GM21423 (cell line): Measurements from ENCODE around the gene MACROD2.

Experiments used
- ATAC-seq: cut with Tn5 transposase; IDR thresholded peaks from one replicate; pipeline ENCODE4 v1.9.1; 2021; ENCODE audit warnings: mild to moderate bottlenecking, moderate library complexity; ENCODE audit not compliant: unreplicated experiment

MACROD2 gene

DNA sequence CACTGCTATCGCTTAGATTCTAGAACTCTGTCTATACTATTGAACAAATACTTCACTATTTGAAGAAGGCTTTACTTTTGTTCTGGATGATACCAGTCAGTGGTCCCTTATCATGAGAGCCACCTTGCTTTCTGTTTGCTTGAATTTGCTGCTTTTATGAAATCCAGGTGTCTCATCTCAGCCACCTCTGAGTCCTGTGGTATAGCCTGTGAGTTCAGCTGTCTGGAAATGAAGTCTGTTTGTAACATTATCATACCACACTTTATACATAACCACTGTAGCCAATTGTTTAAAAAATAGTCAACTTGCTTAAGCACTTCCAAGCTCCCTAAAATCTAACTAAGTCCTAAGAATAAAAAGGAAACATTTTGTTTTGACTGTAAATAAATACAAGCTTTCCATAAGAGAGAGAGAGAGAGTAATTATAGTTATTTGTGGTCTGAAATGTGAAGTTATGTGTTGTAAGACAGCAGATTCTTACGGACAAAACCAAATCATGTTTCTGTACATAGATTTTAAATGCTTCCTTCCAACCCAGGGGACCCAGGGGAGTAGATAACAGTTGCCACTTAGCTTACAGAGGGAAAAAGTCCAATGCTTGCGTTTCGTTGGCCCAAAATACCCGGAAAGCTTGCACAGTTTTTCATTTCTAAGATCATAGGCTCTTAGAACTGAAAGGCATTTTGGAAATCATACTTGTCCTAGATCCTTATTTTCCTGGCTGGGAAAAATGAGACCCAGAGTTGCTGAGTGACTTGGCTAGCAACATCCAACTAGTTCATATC, 1449.9 kb downstream of the MACROD2 start:
- ATAC-seq: no peak

DNA sequence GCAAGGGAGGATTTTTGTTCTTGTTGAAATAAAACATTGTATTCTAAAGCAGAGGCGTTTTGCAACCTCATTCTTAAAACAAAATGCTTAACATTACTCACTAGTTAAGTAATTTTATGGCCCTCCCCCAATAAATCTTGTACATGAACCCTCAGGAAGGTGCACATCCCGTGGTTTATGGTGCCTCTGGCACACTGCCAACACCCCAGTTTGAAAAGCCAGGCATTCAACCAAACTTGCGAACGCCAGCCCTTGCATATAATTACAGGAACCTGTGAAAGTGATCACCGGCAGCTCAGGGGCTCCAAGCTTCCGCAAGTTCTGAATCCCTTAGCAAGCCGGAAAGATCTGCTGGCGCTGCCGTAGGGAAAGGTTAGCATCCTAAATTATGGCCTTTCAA, 1451.1 kb downstream of the MACROD2 start:
- no peak for ATAC-seq

DNA sequence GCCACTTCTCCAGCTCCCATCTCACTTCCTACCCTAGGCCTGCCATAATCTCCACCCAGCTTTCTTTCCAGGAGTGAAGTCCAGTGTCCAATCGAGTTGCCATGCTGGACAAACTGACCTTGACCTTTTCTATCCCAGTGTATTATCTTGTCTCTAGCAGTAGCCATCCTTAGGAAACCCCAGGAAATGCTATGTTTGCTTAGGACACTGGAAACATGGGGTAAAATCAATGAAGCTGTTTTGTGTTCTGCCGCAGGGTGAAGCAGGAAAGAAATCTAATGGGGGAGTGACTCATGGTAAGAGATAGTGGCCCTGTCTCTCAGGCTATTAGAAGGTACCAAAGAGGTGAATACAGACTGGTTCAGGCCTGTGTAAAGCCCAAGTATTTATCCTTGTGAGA, 1452.2 kb downstream of the MACROD2 start:
- no peak for ATAC-seq

DNA sequence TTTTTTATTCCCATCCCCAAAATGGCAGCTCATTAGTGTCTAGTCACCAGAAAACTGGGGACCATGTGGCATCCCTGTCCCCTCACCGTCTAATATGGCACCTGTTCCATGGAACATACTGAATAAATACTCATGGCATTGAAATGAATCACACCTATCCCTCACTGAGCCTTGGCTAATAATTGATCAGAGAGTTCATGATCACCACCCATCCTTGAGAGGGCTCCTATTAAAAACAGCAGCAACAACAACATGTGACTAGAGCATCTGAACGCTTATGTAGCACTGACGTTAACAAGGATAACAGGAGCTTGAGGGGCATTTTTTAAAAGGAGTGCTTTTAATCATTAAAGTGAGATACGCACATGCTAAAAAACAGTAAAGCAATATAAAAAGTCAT, 1453.7 kb downstream of the MACROD2 start:
- ATAC-seq: no peak

DNA sequence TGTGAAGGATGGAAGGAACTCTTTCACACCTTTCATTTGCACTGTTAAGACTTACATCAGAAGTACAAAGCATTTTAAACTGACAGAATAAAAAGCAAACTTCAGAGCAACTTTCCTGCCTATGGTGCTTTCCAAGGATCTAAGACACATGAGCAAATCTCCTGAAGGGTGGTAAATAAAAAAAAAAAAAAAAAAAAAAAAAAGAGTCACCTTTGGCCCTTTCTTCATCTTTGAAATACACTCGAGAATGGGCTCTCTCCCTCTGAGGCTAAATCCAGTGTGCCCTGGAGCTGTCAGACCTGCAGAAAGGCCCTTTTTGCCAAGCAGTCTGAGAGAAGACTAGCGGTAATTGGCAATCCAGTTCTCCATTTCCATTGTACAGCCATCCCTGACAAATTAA, 1455.9 kb downstream of the MACROD2 start:
- no peak for ATAC-seq

DNA sequence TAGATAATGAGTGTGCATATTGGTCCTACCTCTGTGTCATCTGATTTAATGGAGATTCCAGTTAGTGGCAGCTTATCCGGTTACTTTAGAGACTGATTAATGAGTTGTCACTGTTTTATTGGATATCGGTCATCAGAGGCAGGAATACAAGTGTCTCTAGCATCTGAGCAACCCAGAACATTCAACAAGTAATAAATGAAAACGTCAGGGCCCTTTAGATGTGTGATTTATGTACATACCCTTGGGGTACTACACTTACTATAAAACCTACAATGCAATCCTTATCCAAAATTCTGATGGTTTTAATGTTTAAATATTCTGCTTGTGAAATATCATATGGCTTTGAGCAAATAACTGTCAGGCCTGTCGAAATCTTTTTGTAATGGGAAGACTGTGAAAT, 1460.0 kb downstream of the MACROD2 start:
- ATAC-seq: no peak

DNA sequence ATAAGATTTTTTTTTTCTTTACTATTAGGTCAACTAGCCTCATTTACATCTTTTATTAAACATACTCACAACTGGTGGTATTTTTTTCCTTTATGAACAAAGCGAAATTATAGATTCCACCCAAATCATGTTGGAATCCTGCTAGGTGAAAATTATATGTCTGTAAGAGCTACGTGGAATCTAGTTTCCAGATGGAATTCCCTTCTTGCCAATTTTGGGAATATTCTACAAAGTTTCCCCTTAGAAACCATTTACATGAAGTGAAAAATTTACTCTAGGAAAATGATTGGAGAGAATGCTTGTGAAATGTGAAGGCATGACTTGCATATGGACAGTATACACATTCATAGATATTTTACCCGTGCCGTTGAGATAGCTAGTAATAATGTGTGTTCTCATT, 1466.6 kb downstream of the MACROD2 start:
- ATAC-seq: no peak

DNA sequence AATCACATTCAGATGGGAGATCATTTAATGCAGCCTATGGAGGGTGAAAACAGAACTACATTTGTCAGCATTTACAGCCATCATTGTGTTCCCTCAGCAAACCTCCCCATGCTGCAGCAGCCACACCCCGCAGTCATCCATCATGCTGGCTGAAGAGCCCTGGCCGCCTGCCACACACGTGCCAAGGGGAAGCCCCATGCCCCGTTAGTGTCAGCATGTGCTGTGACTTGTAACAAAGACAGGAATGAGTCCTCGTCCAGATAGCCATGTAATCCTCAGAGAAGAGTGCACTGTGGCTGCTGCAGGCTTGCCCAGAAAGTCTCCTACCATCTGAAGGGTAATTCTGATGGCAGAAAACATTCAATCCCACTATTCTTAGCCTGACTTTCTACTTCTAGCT, 1480.2 kb downstream of the MACROD2 start:
- no peak for ATAC-seq

DNA sequence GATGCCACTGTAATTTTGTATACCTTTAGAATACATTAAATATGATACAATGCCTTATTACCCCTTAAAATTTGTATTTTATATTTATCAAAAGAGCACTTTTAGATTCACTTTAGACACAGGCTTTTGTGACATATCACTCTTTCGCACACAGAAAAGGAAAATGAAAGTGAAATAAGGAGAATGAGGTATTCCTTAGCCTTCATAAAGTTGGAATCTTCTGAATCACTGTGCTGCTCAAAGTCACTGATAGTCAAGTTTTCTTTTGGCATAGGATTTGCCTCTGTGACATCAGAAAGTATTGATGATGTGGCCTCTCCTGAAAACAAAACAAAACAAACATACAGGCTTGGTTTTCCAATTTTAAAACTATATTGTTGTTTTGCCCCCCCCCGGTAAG, 1480.9 kb downstream of the MACROD2 start:
- ATAC-seq: no peak

DNA sequence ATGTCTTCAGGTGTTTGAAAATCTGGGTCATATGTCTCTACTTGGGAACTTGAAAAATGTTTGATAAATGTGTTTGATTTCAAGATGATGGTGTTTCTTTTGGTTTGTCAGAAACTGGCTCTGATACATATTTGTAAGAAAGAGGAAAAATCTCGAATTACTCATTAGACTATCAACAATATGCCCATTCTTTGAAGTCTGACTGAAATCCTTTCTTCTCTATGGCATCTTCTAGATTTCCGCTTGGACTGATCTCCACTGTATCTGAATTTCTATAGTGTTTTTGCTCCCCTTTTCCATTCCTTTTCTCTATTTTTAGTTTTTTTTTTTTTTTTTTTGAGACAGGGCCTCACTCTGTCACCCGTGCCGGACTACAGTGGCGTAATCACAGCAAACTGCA, 1481.5 kb downstream of the MACROD2 start:
- no peak for ATAC-seq

DNA sequence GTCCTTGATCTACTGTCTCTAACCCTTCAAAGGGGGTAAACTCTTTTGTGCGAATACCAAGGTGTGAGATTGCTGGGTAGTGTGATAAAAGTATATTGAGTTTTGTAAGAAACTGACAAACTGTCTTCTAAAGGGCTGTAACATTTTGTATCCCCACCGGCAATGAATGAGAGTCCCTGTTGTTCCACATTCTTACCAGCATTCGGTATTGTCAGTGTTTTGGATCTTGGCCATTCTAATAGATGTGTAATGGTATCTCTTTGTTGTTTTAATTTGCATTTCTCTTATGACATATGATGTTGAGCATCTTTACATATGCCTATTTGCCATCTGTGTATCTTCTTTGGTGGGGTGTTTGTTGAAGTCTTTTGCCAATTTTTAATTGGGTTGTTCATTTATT, 1487.2 kb downstream of the MACROD2 start:
- no peak for ATAC-seq

DNA sequence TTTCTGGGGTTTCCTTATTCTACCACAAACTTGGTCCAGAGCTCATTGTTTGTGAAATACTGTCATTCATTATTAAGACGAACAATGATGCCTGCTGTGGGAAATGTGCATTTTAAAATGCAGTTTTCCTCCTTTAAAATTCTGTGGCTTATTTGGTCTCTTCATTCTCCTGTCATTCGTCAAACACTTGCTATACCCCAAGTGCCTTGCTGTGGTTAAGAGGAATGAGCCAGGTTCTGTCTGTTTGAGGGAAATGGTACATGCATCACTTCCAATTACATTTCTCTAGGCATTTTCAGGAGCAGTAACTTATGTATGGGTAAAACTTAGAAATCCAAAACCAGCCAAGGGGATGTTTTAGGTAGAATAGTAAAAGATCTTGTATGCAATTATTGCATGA, 1490.2 kb downstream of the MACROD2 start:
- no peak for ATAC-seq

DNA sequence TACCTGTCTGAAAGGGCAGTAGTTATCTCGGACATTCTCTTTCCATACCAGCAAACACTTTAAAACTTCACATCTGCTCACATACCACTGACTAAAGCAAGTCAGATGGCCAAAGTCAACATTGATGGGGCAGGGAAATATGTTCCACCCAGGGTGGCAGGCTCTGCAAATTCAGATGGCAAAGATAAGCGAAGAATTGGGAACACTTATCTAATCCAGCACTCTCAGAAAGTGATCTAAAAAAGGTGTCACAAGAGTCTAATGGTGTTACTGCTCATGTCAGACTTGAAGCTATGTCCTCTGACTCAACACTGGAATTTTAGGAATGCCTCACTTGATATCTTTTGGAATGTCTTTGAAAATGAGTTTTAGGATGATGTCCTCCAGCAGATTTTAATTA, 1491.7 kb downstream of the MACROD2 start:
- ATAC-seq: no peak

DNA sequence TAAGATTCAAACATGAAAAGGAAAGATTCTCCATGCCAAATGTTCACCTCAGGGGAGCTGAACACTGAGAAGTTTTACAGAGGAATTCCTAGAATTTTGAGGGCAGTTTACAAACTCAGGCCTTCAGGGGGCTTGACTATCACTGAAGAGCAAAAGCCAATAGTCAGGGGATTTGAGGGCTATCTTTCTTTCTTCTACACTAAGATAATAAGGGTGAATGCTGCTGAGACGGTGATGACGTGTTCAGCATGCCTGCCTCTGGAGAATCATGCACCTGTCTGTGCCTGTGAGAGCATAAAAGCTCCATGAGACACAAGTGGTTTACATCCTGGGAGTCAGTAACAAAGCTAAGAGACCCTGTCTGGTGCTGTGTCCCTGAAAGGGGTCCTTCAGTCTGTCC, 1492.4 kb downstream of the MACROD2 start:
- ATAC-seq: no peak

DNA sequence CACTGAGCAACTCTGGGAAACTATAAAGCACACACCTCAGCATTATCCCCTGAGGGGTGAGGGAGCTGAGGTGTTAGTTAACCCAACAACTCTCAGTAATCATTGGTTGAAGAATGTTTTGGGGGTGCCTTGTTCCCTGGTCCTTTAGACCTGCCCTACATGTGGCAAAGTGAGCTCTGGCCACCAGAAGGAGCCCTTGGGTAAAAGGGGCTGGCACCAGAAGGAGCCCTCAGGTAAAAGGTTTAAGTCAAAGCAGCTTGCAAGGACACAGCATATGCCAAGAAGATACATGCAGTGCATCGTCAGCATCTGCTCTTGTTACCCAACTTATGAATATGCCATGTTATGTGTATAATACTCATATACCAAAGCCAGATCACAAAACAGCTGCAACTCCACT, 1496.3 kb downstream of the MACROD2 start:
- ATAC-seq: no peak

DNA sequence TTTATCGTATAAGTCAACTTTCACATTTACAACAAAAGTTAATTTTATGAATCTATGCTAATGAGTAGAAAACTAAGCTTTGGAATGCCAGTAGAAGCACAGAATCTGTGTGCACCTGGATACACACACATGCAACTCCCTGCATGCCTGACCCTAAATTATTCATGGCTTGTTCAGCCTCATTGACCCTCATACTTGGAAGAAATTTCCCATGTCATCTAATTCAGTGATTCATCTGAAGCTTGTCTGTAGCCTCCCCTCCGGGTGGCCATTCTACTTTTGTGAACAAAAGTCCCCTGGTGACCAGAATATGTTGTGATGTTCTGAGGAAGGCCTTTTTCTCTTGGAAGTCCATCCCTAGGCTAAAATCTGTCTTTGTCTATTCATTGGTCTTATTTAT, 1499.5 kb downstream of the MACROD2 start:
- ATAC-seq: no peak

DNA sequence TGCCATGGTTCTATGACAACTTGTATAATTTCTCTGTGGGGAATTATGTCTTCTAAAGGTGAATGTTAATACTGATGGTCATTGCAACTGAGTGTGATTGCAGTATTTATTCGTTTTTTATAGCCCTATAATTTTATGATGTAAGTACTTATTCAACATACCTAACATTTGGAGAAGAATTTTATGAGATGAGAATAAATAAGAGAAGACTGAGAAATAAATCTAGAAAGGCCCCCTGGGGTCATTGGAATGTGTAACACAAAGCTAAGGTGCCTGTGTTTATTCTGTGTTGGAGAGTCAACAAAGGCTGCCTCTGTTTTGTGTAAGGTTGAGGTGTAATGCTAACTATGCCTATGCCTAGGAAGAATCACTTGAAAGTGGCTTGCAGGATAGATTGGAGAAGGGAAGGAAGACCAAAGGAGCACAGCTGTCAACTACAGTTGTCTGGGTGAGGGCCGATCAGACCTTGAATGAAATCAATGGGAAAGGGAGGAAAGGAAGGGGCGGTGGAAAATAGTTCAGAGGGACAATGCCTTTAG, 1501.3 kb downstream of the MACROD2 start:
- ATAC-seq: no peak

DNA sequence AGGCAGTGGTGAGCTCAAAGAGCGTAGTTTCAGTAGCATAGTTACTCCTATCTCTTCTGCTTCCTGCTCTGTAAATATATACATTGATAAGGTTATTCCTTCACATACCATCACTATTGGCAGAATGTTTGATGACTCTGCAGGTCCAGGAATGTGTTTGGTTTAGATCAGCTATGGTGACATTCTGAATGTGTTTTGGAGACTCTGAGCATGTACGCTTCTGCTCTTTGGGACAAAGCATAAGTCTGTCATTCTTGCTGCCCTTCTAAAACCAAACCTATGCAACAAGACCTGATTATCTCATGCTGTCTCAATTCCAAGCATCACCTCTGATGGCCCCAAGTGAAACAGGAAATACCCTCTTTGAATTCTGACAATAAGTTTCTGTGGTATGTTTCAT, 1503.6 kb downstream of the MACROD2 start:
- ATAC-seq: no peak

DNA sequence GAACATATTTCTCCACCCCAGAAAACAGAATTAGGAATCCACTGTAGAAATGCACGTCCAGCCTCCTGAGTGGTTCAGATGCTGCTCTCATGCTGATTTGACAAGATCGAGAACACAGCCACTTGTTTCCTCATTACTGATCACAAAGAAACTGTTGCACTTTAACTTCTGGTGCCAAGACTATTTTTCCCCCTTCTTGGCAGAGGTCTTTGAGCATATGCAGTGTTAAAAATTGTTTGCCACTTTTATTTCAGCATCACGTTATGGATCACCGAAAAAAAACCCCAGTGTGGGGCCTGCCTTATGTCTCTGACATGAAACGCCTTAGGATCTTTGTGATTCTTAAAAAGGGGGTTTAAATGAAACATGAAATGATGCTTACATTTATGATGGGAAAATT, 1511.0 kb downstream of the MACROD2 start:
- no peak for ATAC-seq

DNA sequence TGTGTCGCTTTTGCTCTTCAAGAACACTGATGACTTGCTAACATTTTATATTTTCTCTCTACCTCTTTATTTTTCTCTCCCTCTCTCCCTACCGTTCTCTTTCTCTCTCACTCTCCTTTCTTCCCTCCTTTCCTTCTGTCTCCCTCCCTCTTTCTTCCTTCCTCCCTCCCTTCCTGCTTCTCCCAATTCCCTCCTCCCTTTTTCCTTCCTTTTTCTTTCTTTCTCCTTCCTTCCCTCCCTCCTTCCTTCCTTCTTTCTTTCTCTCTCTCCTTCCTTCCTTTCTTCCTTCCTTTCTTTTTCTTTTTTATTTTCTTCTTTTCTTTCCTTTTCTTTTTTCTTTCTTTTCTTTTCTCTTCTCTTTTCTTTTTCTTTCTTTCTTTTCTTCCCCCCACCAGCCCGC, 1511.8 kb downstream of the MACROD2 start:
- no peak for ATAC-seq

DNA sequence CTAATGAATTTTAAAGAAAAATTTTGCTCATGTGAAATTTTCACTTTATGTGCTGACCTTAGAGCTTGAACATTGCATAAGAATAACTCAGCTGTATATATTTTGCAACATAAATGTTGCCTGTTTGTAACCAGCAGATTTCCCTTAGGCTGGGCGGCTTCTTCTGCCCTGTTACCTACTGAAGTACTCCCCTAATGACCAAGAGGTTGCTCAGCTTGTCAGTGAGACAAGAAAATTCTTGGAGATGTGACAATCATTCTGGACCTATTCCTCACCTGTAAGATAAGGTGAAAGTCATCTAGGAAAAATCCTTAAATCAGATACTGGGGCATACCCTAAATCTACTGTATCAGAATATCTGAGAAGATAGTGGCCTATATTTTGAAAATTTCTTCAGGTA, 1516.2 kb downstream of the MACROD2 start:
- no peak for ATAC-seq

DNA sequence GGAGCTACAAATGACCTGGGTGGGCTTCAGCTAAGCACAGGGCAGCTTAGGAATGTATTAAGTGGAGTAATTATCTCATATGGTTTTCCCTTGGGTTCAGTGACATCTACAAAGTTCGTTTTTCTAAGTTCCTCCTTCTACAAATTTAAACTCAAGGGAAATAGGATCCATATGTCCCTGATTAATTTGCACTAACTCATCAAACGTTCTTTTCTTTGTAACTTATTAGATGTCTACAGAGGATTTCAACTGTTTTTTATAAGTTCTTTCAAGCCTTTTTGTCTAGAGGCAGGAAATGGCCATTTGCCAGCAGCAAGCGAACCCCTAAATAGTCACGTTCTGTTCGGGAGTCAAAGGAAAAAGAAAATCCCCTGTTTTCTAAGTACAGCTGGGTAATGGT, 1517.6 kb downstream of the MACROD2 start:
- no peak for ATAC-seq

DNA sequence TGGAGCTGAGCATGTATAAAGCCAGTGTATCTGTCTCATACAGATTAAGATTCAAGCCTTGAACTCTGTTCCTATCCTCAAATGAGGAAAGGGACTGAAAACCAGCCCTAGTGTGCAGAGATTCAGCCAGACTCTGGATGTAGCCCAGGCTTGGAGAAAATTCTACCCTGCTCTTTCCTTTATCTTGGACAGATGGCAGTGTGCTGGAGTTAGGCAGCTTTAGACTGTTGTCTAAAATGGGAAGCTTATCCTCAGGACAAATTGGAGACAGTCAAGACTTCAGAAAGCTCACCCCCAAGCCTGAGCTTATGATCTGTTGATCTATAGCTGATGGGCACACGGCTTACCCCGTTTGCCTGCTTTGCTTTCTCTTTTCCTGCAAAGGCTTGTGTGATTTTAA, 1520.4 kb downstream of the MACROD2 start:
- ATAC-seq: no peak
